Measurements from ENCODE around the gene DET1.
"Not testable (repeated sequence)": the region's sequence is repeated elsewhere in the genome, so short reads cannot be mapped to it uniquely, and the experiment has no call there.

The DET1 gene

DNA sequence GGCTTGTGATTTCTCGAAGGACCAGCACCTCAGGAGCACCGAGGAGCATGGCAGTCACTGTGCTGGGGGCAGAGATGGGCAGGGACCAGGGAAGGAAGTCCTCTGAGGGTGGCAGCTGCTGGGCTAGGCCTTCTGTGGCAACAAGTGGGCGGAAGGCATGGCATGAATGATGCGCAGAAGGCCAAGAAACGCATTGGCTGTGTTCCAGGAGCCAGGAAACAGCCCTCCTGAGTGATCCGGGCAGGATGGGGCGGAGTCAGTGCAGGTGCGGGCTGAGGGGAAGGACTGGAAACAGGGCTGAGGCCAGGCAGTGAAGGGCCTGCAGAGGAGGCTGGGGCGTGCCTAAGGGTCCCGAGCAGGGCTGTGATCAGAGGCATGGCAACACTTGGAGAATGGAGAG lies 55.3 kb downstream of the DET1 start:
- DNase-seq = no peak

DNA sequence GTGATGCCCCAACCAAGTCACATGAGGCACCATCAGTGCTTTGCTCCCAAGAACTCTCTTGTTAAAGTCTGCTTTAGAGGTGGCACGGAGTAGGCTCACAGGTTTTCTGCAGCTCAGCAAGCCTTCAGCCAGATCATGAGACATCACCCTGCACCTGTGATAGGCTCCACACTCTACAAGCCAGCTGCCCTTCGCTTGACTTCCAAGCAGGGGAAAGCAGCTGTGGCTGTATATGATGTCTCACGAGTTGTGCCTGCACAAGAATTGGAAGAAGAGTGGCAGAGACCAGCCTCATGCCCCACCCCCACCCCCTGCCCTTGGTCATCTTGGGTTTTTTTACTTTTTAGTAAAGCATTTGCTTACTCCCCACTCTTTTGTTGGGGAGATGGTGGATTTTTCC lies 56.4 kb downstream of the DET1 start:
- DNase-seq = no peak

DNA sequence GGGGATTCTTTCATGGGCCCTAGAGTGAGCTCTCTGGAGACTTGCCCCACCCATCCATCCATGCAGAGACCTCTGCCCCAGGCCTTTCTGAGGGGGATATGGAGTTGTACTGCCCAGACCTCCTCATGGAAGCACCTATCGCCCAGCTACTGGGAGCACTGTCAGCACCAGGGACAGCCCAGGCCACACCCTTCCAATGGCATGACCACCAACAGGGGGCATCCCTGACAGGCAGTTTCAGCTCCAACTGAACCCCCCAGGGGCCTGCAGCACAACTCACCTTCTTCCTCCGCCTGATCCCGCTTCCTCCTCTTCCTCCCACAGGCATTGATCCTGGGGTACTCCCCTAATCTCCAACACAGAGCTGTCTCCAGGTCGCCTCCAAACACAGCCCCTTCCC lies 57.2 kb downstream of the DET1 start:
- DNase-seq = no peak

GRCh38 chr15:88487796-88488523 lies 58.5 kb downstream of the DET1 start:
- no peak for DNase-seq

DNA sequence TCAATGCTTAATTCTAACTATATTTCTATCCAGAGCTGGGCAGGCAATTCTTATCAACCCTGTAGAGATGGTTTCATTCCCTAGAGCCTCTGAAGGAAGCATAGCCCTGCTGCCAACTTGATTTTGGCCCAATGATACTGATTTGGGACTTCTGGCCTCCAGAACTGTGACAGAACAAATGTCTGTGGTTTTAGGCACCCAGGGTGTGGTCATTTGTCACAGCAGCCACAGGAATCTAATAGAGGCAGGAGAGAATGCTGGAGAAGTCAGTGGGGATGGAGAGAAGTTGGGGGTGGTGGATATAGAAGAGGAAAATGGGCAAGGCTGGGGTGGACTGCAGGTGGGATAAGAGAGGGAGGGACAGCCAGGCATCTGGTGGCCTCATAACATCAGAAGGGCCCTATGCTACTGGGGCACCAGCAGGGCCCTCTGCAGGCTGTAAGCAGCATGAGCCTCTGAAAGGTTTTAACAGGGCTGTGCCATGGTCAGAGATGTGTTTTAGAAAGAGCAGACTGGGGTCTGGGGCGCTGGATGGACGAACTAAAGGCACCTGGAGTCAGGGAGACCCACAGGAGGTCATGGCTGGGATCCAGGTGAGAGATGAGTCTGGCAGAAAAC lies 59.2 kb downstream of the DET1 start:
- DNase-seq = no peak

DNA sequence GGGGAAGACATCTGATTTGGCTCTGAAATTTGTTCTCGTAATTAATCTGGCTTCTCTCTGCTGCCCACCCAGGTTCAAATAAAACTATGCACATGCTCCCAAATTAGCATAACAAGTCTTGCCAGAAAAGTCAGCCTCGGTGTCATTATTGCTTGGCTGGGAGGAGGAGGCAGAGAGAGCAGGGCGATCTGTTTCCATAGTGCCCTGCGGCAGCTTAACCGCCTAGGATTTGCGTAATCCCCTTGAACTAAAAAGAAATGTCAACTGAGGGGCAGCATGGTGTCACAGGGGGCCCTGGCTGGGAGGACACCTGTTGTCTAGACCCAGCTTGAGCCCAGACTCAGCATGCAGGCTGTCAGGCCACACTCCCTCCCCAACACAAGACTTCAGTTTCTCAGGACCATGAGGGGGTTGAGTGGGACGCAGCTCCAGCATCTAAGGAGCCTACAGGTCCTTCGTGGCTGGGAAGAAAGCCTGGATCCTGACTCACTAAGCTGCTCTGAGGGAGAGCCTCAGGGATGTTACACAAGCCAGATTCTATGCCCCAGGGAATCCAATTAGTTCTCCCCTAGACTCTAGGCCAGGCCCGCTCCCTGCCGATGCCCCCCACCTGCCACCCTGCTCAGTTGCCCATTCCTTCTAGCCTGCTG lies 61.7 kb downstream of the DET1 start:
- no peak for DNase-seq

DNA sequence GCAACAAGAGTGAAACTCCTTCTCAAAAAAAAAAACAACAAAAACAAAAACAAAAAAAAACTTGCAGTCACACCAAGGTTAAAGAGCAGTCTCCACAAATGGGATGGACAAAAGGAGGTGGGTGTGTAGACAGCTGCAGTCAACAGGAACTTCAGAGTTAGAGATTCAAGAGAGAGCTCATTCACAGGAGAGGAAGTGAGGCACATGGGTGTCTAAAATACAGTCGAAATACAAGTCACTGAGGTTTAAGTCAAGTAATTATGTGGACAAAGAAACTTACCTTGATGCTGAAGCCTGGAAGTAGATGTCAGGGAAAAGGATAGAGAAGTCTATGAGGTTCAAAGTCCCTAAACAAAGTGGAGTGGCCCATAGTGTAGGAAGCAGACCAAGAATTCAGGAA lies 64.2 kb downstream of the DET1 start:
- DNase-seq = no peak

- no peak for DNase-seq
Observed at GRCh38 chr15:88480981-88481380, 65.5 kb downstream of the DET1 start.

DNA sequence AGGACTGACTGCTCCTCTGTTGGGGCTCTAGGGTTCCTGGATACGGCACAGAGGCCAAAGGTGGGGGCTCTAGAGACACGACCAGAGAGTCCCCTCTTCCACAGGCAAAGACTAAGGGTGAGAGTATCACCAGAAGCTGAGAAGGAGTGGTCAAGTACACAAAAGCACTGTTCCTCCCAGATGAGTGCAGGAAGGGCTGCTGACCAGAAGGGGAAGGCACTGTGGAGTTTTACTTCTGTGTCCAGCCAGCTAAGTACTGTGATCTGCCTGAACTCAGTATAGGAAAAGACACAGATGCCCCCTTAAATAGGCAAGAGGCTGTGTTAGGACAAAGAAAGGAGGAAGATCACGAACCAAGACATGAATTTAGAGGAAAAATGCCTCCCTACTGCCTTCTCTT lies 67.3 kb downstream of the DET1 start:
- no peak for DNase-seq

- no peak for DNase-seq
Observed at GRCh38 chr15:88477904-88478303, 68.6 kb downstream of the DET1 start.

DNA sequence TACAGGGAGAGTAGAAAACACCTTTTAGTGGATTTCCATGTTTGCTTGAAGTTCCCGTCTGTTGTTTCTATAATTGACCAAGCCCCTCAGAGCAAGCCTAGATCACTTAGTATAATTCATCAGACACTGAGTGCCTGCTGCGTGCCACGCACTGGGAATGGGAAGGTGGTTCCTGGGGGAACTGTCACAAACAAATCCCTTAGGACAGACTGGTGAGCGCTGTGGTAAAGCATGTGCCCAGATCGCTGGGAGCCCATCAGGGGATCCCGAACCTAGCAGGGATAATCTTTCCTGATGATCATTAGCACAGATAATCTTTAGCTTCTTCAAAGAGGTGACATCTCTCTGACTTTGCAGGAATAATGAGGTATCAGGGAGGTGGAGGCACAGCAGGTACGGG lies 69.4 kb downstream of the DET1 start:
- no peak for DNase-seq

- no peak for DNase-seq
Observed at GRCh38 chr15:88476635-88477060, 69.8 kb downstream of the DET1 start.

GRCh38 chr15:88473661-88474293 lies 72.7 kb downstream of the DET1 start:
- DNase-seq = not testable (repeated sequence)

DNA sequence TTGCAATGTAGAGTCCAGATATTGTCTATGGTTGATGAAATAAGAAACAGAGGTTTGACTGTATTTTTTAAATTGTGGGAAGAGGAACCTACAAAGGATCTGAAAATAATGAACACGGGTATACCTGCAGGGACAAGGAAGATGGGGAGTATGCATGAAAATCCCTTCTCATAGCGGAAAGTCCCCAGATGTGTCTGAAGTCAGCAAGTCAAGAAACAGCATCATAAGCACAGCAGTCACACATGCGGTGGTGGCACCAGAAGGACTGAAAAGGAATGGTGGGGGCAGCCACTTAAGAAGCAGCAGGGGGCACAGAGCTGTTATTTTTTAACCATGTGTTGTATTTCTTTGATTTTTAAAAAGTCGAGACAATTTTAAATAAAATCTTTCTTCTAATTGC lies 74.3 kb downstream of the DET1 start:
- no peak for DNase-seq

- DNase-seq = no peak
Observed at GRCh38 chr15:88470625-88471372, 75.7 kb downstream of the DET1 start.

DNA sequence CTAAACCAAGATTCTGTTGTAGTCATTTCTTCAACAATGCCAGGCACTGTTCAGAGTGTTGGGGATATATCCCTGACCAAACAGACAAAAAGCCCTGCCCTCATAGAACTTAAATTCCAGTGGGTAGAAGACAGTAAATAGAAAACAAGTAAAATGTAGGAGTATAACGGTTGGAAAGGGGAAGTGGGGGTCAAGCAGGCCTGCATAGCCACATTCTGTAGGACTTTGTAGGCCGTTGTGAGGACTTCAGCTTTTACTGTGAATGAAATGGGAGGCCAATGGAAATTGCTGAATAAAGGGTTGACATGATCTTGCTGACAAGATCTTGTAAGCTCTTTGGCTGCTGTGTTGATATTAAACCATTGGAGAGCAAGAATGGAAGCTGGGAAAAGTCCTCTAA lies 77.2 kb downstream of the DET1 start:
- DNase-seq = no peak

DNA sequence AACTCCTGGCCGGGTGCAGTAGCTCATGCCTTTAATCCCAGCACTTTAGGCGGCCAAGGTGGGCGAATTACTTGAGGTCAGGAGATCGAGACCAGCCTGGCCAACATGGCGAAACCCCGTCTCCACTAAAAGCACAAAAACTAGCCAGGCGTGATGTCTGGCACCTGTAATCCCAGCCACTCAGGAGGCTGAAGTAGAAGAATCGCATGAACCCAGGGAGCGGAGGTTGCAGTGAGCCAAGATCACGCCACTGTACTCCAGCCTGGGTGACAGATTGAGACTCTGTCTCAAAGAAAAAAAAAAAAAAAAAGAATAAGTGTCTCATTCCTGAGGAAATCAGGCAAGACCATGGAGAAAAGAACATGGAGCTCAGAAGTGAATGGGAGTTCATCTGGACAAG lies 77.8 kb downstream of the DET1 start:
- not testable (repeated sequence) for DNase-seq

- no peak for DNase-seq
Observed at GRCh38 chr15:88467935-88468528, 78.4 kb downstream of the DET1 start.

- peak; percentile 91 for DNase-seq
Observed at GRCh38 chr15:88467073-88467934, 79.2 kb downstream of the DET1 start, which contains the start of the genes MRPL46 and MRPS11. TSS of gene MRPL46 (minus strand) at chr15:88467388. CDS start at chr15:88467377, 11 bp downstream. TSS of gene MRPS11 (plus strand) at chr15:88467708. CDS start at chr15:88467718, 10 bp downstream.

DNA sequence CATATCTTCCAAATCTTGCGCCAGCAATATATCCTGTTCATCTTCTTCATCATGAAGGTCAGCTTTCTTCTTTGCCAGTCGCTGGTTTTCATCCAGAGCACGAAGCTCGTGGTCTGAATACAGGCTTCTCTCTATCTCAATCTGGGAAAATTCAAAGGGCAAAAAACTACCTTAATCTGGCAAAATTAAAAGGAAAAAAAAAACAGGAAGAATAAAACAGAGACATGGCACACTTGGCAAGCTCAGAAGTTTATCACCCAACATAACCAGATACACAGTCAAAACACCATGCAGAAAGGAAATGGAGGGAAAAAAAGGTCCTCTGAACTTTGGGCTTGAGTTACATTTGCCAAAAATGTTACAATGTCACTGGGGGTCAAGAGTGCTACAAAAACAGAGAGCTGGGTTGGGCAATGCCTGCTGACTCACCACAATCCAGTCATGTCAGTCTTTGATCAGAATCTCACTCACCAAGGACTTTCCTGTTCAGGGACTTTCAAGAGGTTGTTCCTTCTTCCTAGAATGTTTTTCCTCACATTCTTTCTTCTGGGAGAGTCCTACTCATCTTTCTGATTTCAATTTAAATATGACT lies 80.8 kb downstream of the DET1 start:
- no peak for DNase-seq

Data from activated naive CD4-positive, alpha-beta T cell treated with anti-CD3 and anti-CD28 coated beads, Interleukin-2, amount 50 U/mL, for 16 hours (primary cell).